ENCODE data around the gene DUSP16. TPM values are rescaled to one million over a fixed set of nuclear protein-coding genes. Genes with fewer than 3 reads are reported as not detected.

Gene DUSP16
- total and polyA plus RNA-seq, 7 experiments from 2014 or later: 4.4 to 42.8 (median 29.2) TPM

DNA sequence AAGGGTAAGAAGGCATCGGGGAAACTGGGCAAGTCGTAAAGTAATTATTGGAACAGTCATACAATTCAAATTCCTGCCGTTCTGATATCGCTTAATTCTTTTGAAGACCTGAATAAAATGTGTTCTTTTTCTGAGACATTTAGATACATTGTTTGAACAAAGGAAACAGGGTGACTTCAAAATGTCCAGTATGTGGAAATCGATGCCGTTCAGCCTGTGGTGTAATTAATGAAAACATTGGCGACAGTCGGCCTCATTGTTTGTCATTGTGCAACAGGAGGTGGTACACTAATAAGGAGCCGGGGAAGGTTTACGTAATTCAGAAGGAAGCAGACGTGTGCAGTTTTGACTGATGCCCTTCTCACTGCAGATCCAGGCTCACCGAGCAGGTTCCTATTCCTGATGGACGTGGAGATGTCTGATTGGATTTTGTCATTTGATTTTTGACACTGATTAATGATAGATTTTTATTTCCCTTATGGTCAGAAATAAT lies 113.1 kb downstream of the DUSP16 start:
- H3K27me3 Mint-ChIP-seq: no peaks in the 10 kb centered on the region
- H3K4me1 Mint-ChIP-seq: peaks cover 11 to 22% (median 12%) of the 10 kb centered on the region in 7 donors
- peak; percentile 74 for ATAC-seq
- H3K9me3 Mint-ChIP-seq: no peaks in the 10 kb centered on the region
- Histone ChIP-seq H3K4me3 (ENCODE audit: low read length) (no peak overlapping the region), H3K36me3 (ENCODE audit: control insufficient read depth in 2 of 3, insufficient read depth in 3 of 3, low read length in 3 of 3) (no peaks in the 10 kb centered on the region), H3K9me3 (ENCODE audit: control insufficient read depth in 2 of 3, low read length in 3 of 3) (no peaks in the 10 kb centered on the region), H3K27me3 (ENCODE audit: control insufficient read depth in 2 of 2, insufficient read depth in 2 of 2, low read length in 2 of 2) (no peaks in the 10 kb centered on the region), H3K4me1 (ENCODE audit: control insufficient read depth in 2 of 2, insufficient read depth in 2 of 2, low read length in 2 of 2) (peaks cover 3 to 5% of the 10 kb centered on the region in 2 donors), H3K27ac (ENCODE audit: low read depth, low read length) (no peak overlapping the region)
- no peak overlapping the region for H3K4me3 Mint-ChIP-seq
- no peak for DNase-seq
- ChIA-PET CTCF (interaction anchor here (0.7 kb wide), 1 partner anchor 16 kb away, joined by 3 read pairs; no protein-coding TSS in a partner anchor), POLR2A (interaction anchor here (0.8 kb wide), 1 partner anchor 115 kb away, joined by 3 read pairs; no protein-coding TSS in a partner anchor)
- H3K27ac Mint-ChIP-seq: peak overlapping the region in 3 of 9 donors; percentile 2 to 57 (median 17)
- peaks cover 4 to 26% (median 19%) of the 10 kb centered on the region in 5 donors for H3K36me3 Mint-ChIP-seq
- intact Hi-C loops (cut with micrococcal nuclease): no loop called here

GRCh38 chr12:12447837-12448236 lies 114.8 kb downstream of the DUSP16 start:
- POLR2A ChIA-PET: interaction anchor here (0.6 to 1.2 kb wide), 4 partner anchors 18 to 249 kb away, joined by 3 to 4 read pairs (median 3); no protein-coding TSS in a partner anchor
- ATAC-seq (no peak), DNase-seq (no peak)
- H3K27ac ChIP-seq (ENCODE audit: low read depth, low read length): no peak overlapping the region
- Mint-ChIP-seq H3K4me3 (no peak overlapping the region), H3K27me3 (no peaks in the 10 kb centered on the region), H3K9me3 (no peaks in the 10 kb centered on the region), H3K27ac (no peak overlapping the region), H3K36me3 (peaks cover 4 to 24% (median 17%) of the 10 kb centered on the region in 5 donors), H3K4me1 (peaks cover 15 to 31% (median 28%) of the 10 kb centered on the region in 7 donors)
- intact Hi-C loops (cut with micrococcal nuclease): no loop called here
- H3K9me3 ChIP-seq (ENCODE audit: control insufficient read depth in 2 of 3, low read length in 3 of 3): no peaks in the 10 kb centered on the region
- CTCF ChIA-PET: no interaction called here
- H3K4me1 ChIP-seq (ENCODE audit: control insufficient read depth in 2 of 2, insufficient read depth in 2 of 2, low read length in 2 of 2): peaks cover 17 to 19% of the 10 kb centered on the region in 2 donors
- H3K36me3 ChIP-seq (ENCODE audit: control insufficient read depth in 2 of 3, insufficient read depth in 3 of 3, low read length in 3 of 3): no peaks in the 10 kb centered on the region
- H3K4me3 ChIP-seq (ENCODE audit: low read length): no peak overlapping the region
- no peaks in the 10 kb centered on the region for H3K27me3 ChIP-seq (ENCODE audit: control insufficient read depth in 2 of 2, insufficient read depth in 2 of 2, low read length in 2 of 2)

DNA sequence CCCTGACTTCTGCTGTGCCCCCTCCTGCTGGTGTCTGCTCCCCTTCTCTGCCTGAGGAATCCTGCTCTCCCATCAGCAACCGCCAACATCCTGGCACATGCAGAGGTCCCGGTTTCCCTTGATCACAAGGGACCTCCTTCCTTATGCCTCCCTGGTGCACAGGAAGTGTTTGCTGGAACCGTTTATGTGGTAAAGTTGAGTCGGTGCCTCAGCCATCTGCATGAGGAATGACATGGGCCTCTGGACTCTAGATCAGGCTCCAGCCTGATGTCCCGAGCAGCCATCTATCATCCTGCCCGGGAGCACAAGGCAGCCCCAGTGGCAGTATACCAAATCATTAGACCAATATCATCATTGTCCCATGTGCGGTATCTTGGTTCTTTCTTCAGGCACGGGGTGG lies 115.4 kb downstream of the DUSP16 start:
- POLR2A ChIA-PET: interaction anchor here (0.6 kb wide), 2 partner anchors 100 to 176 kb away, joined by 3 read pairs; no protein-coding TSS in a partner anchor
- H3K27me3 Mint-ChIP-seq: no peaks in the 10 kb centered on the region
- H3K27me3 ChIP-seq (ENCODE audit: control insufficient read depth in 2 of 2, insufficient read depth in 2 of 2, low read length in 2 of 2): no peaks in the 10 kb centered on the region

GRCh38 chr12:12446786-12447185 lies 115.9 kb downstream of the DUSP16 start:
- Histone ChIP-seq H3K4me3 (ENCODE audit: low read length) (no peak overlapping the region), H3K4me1 (ENCODE audit: control insufficient read depth in 2 of 2, insufficient read depth in 2 of 2, low read length in 2 of 2) (peaks cover 25 to 29% of the 10 kb centered on the region in 2 donors), H3K27me3 (ENCODE audit: control insufficient read depth in 2 of 2, insufficient read depth in 2 of 2, low read length in 2 of 2) (no peaks in the 10 kb centered on the region), H3K9me3 (ENCODE audit: control insufficient read depth in 2 of 3, low read length in 3 of 3) (no peaks in the 10 kb centered on the region), H3K36me3 (ENCODE audit: control insufficient read depth in 2 of 3, insufficient read depth in 3 of 3, low read length in 3 of 3) (no peaks in the 10 kb centered on the region), H3K27ac (ENCODE audit: low read depth, low read length) (no peak overlapping the region)
- POLR2A ChIA-PET: no interaction called here
- ATAC-seq (no peak), DNase-seq (no peak)
- peaks cover 23 to 42% (median 38%) of the 10 kb centered on the region in 7 donors for H3K4me1 Mint-ChIP-seq
- no peak overlapping the region for H3K4me3 Mint-ChIP-seq
- peak overlapping the region in 4 of 9 donors; percentile 1 to 60 (median 30) for H3K27ac Mint-ChIP-seq
- no peaks in the 10 kb centered on the region for H3K27me3 Mint-ChIP-seq
- CTCF ChIA-PET: interaction anchor here (0.9 to 1.0 kb wide), 2 partner anchors 15 to 40 kb away, joined by 3 read pairs; no protein-coding TSS in a partner anchor
- intact Hi-C loops (cut with micrococcal nuclease): no loop called here
- peaks cover 4 to 22% (median 17%) of the 10 kb centered on the region in 5 donors for H3K36me3 Mint-ChIP-seq
- no peaks in the 10 kb centered on the region for H3K9me3 Mint-ChIP-seq

More for the DNA sequence above, 115.4 kb downstream of the DUSP16 start:
- Histone ChIP-seq H3K4me3 (ENCODE audit: low read length) (no peak overlapping the region), H3K27ac (ENCODE audit: low read depth, low read length) (no peak overlapping the region), H3K36me3 (ENCODE audit: control insufficient read depth in 2 of 3, insufficient read depth in 3 of 3, low read length in 3 of 3) (no peaks in the 10 kb centered on the region), H3K4me1 (ENCODE audit: control insufficient read depth in 2 of 2, insufficient read depth in 2 of 2, low read length in 2 of 2) (peaks cover 23 to 25% of the 10 kb centered on the region in 2 donors), H3K9me3 (ENCODE audit: control insufficient read depth in 2 of 3, low read length in 3 of 3) (no peaks in the 10 kb centered on the region)
- Mint-ChIP-seq H3K4me3 (peak overlapping the region in 1 of 10 donors; percentile 13), H3K9me3 (no peaks in the 10 kb centered on the region), H3K4me1 (peaks cover 21 to 37% (median 34%) of the 10 kb centered on the region in 7 donors), H3K27ac (peak overlapping the region in 5 of 9 donors; percentile 8 to 77 (median 35)), H3K36me3 (peaks cover 4 to 22% (median 17%) of the 10 kb centered on the region in 5 donors)
- no peak for DNase-seq
- intact Hi-C loops (cut with micrococcal nuclease): no loop called here
- no peak for ATAC-seq
- CTCF ChIA-PET: interaction anchor here (1.0 kb wide), 1 partner anchor 40 kb away, joined by 3 read pairs; no protein-coding TSS in a partner anchor

GRCh38 chr12:12445882-12446181 lies 116.8 kb downstream of the DUSP16 start:
- Mint-ChIP-seq H3K36me3 (peaks cover 4 to 22% (median 17%) of the 10 kb centered on the region in 5 donors), H3K9me3 (no peaks in the 10 kb centered on the region), H3K4me1 (peaks cover 33 to 51% (median 48%) of the 10 kb centered on the region in 7 donors), H3K27me3 (no peaks in the 10 kb centered on the region), H3K27ac (peak overlapping the region in 1 of 9 donors; percentile 43), H3K4me3 (no peak overlapping the region)
- Histone ChIP-seq H3K9me3 (ENCODE audit: control insufficient read depth in 2 of 3, low read length in 3 of 3) (no peaks in the 10 kb centered on the region), H3K36me3 (ENCODE audit: control insufficient read depth in 2 of 3, insufficient read depth in 3 of 3, low read length in 3 of 3) (no peaks in the 10 kb centered on the region), H3K27me3 (ENCODE audit: control insufficient read depth in 2 of 2, insufficient read depth in 2 of 2, low read length in 2 of 2) (no peaks in the 10 kb centered on the region), H3K4me3 (ENCODE audit: low read length) (no peak overlapping the region), H3K4me1 (ENCODE audit: control insufficient read depth in 2 of 2, insufficient read depth in 2 of 2, low read length in 2 of 2) (peaks cover 34 to 39% of the 10 kb centered on the region in 2 donors), H3K27ac (ENCODE audit: low read depth, low read length) (no peak overlapping the region)
- CTCF ChIA-PET: interaction anchor here (0.9 kb wide), 2 partner anchors 16 to 21 kb away, joined by 3 read pairs; no protein-coding TSS in a partner anchor
- DNase-seq: no peak
- intact Hi-C loops (cut with micrococcal nuclease): no loop called here
- POLR2A ChIA-PET: interaction anchor here (0.6 to 1.2 kb wide), 3 partner anchors 11 to 289 kb away, joined by 3 read pairs; no protein-coding TSS in a partner anchor
- no peak for ATAC-seq

- intact Hi-C loops (cut with micrococcal nuclease): no loop called here
- no peak overlapping the region for H3K27ac ChIP-seq (ENCODE audit: low read depth, low read length)
These were observed 117.3 kb downstream of the DUSP16 start for GRCh38 chr12:12445165-12445881.

More at GRCh38 chr12:12445165-12445881, 117.3 kb downstream of the DUSP16 start:
- POLR2A ChIA-PET: interaction anchor here (0.6 to 1.2 kb wide), 5 partner anchors 11 to 289 kb away, joined by 3 to 4 read pairs (median 3); no protein-coding TSS in a partner anchor
- peaks cover 37 to 56% (median 53%) of the 10 kb centered on the region in 7 donors for H3K4me1 Mint-ChIP-seq
- H3K4me1 ChIP-seq (ENCODE audit: control insufficient read depth in 2 of 2, insufficient read depth in 2 of 2, low read length in 2 of 2): peaks cover 39 to 44% of the 10 kb centered on the region in 2 donors
- DNase-seq (no peak), ATAC-seq (no peak)
- no peaks in the 10 kb centered on the region for H3K27me3 Mint-ChIP-seq
- no peaks in the 10 kb centered on the region for H3K36me3 ChIP-seq (ENCODE audit: control insufficient read depth in 2 of 3, insufficient read depth in 3 of 3, low read length in 3 of 3)
- peaks cover 0 to 2% (median 0%) of the 10 kb centered on the region in 11 donors for H3K9me3 Mint-ChIP-seq
- CTCF ChIA-PET: interaction anchor here (0.9 kb wide), 1 partner anchor 22 kb away, joined by 3 read pairs; no protein-coding TSS in a partner anchor
- H3K27me3 ChIP-seq (ENCODE audit: control insufficient read depth in 2 of 2, insufficient read depth in 2 of 2, low read length in 2 of 2): no peaks in the 10 kb centered on the region
- H3K36me3 Mint-ChIP-seq: peaks cover 4 to 22% (median 18%) of the 10 kb centered on the region in 5 donors
- H3K9me3 ChIP-seq (ENCODE audit: control insufficient read depth in 2 of 3, low read length in 3 of 3): no peaks in the 10 kb centered on the region
- no peak overlapping the region for H3K4me3 ChIP-seq (ENCODE audit: low read length)
- no peak overlapping the region for H3K4me3 Mint-ChIP-seq
- peak overlapping the region in 2 of 9 donors; percentile 37 to 43 for H3K27ac Mint-ChIP-seq

Measured in naive thymus-derived CD4-positive, alpha-beta T cell (primary cell).